CMK (cell line): ENCODE results near the gene SELENON.
A peak's percentile ranks its signal among the peaks of the same experiment; 100 is the strongest.

Experiments
- DNase-seq: peaks from one replicate; pipeline ENCODE4 v3.0.0-alpha.2; 2010; ENCODE audit warnings: low read depth

SELENON gene, protein sequence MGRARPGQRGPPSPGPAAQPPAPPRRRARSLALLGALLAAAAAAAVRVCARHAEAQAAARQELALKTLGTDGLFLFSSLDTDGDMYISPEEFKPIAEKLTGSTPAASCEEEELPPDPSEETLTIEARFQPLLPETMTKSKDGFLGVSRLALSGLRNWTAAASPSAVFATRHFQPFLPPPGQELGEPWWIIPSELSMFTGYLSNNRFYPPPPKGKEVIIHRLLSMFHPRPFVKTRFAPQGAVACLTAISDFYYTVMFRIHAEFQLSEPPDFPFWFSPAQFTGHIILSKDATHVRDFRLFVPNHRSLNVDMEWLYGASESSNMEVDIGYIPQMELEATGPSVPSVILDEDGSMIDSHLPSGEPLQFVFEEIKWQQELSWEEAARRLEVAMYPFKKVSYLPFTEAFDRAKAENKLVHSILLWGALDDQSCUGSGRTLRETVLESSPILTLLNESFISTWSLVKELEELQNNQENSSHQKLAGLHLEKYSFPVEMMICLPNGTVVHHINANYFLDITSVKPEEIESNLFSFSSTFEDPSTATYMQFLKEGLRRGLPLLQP

DNA sequence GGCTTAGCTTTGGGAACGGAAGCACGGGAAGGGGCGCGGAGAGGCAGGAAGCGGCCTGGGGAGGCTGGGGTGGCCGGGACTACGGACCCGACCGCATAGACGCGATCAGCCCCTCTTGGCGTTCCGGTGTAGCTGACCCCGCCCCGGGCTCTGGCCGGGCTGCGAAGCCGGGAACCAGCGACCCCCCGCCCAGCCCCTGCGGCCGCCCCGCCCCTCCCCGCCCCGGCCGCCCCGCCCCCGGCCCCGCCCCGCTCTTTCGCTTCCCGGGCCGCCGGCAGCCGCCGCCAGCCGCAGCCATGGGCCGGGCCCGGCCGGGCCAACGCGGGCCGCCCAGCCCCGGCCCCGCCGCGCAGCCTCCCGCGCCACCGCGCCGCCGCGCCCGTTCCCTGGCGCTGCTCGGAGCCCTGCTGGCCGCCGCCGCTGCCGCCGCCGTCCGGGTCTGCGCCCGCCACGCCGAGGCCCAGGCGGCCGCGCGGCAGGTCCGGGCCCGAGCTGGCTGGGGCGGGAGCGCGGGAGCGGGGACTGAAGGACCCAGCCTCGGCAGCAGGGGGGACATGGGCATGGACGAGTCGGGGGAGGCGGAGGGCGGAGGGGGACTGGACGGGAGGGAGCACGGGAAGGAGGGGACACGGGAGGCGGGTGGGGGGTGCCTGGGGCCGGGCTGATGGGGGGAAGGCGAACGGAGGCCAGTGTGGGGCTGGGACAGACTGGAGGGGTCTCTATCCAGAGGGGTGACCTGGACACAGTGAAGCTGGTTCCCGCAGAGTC is at the start of gene SELENON:
SELENON (plus strand) TSS at position 259 of the 768 bp plus-strand sequence; CDS start at position 297, 38 bp downstream.
- DNase-seq: peak; percentile 95

DNA sequence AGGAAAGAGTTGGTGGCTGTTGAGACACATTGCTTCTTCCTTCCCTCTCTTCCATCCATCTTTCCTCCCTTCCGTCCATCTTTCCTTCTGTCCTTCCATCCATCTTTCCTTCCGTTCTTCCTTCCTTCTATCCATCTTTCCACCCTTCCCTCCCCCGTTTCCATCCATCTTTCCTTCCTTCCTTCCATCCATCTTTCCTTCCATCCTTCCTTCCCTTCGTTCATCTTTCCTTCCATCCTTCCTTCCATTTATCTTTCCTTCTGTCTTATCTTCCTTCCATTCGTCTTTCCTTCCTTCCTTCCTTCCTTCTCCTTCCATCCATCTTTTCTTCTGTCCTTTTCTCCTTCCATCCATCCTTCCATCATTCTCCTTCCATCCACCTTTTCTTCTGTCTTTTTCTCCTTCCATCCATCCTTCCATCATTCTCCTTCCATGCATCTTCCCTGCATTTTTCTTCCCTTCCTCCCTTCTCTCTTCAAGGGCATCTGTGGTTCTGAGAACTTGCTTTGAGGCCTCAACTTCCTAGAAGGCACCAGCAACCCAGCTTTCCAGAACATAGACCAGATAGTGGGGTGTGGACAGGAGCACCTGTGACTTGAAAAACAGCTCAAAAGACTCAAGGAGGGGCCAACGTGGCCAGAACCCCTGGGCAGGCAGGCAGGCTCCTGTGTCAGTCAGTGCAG is 48.9 kb upstream of the SELENON start:
- DNase-seq: no peak

DNA sequence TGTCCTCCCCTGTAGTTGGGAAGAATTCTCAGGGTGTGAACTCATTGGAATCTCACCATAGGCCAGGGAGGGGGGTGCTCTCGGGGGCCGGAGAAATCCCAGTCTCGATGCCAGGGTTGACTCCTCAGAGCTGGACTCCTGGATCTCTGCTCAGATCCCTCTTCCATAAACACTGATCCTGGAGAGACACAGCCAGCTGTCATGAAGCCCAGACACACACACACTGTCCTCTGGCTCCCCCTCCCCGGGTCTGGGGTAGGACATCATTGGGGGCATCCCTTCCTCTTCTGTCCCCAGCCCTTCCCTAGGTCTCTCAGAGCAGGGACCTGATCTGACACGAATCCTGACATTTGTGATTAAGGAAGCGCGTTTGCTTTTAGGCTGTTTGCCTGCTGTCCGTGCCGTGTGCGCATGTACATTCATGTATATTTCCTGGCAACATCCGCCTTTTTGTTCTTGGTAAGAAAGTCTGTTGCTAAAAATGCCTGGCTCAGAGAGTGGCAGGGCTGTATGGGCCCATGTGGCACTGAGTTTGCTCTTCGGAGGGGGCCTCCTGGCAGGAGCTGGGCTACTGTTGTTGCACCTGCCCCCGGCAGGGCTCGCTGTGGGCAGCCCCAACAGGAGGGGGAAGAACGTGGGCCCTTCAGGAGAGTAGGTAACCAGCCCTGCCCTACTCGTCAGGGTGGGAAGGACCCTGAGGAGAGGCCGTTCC is 45.4 kb upstream of the SELENON start:
- no peak for DNase-seq

DNA sequence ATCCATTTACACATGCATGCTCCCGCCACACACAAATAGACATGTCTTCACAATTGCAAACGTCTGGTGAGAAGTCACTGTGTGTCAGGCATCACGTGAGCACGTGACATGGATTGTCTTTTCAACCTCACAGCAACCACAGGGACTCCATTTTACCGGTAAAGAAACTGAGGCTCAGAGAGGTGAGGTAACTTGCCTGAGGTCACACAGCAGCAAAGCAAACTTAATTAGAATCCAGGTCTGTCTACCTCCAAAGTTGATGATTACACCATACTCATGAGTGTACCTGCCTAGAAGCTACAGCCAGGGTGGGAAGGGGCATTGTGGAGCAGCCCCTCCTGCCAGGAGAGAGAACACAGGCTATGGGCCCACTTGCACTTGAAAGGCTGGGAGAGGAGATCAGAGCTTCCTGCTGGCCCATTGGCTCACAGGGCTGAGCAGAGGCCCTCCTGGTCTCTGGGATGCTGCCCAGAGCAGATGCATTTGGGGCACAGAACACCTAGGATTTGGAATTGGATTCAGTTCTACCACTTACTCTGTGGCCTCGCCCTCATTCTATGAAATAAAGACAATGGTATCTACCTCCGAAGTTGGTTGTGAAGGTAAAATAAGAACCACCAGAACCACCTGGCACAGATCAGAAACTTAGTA is 44.4 kb upstream of the SELENON start:
- no peak for DNase-seq

DNA sequence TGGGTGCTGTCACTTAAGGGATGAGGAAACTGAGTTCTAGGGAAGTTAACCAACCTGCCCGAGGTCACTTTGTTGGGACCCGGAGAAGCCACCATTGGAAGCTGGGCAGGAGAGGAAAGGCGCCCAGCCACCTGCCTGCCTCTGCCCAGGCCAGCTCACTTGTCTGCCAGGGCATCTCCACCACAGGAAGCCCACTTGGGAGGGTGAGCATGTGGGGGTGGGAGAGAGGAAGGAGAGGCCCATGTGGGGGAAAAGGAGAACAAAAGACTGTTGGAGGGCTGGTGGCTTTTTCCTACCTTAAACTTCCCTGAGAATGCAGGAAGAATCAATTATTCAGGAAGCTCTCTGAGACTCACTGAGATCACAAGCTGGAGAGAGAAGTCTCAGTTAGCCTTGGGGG is 43.8 kb upstream of the SELENON start:
- peak; percentile 56 for DNase-seq

DNA sequence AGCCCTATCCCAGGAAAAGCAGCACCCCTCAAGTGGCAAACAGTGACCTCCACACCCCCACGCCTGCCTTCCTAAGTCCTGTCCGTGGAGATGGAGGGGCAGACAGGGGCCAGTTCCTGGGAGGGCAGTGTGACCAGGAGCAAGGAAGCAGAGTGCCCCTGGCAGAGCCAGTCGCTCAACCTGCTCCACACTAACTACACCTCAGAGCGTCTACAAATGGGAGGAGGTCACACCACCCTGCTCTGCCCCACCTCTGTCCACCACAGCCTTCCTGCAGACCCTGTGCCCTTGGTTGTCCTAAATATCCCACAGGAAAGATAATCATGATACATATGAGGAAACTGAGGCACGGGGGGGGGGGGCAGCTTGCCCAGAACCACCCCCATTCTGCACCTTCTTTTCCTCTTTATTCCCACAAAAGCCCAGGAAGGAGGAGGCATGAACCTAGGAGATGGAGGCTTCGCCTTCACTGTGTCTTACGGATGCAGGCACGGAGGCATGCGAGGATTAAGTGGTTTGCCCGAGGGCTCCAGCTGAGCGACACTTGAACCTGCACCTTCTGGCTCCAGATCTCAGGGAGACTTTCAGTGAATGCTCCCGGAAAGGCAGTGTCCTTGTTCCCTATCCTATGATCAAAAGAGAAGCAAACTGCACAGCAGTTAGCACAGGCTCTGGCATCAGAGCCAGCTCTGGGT is 42.7 kb upstream of the SELENON start:
- DNase-seq: no peak

DNA sequence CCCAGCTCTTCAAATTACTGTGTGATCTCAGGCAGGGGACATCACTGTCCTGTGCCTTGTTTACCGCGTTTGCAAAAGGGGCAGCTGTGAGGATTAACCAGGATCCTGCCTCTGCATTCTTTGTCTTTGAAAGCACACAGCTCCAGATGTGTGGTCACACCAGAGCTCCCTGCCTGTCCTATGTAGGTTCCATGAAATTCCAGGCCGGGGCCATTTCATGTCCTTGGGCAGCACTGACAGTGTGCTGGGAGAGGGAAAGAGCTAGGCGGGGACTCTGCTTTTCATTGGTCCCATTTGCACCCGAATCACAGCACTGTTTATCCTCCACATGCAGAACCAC is 42.2 kb upstream of the SELENON start:
- DNase-seq: no peak

DNA sequence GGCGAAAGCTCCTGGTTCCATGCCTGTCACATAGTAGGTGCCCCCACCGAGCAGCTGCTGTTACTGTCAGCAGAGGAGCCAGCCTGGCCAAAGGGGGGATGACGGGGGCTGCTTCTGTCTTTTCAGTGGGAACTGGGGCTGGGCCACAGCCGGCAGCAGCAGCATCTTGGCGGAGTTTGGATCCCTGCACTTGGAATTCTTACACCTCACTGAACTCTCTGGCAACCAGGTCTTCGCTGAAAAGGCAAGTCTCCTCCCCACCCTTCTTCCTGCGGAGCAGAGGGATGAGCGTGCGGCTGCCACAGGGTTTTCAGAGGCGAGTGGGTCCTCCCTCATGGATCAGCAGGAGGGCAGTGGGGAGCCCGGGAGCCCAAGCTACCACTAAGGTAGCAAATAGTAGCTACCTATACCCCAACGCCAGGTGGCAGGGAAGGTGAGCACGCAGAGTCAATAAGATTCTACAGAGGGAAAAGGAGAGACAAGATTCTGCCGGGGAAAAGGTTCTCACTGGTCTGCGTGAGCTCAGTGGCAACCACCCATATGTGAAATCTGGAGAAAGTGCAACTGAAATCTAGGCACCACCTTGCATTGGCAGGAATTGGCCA is 41.4 kb upstream of the SELENON start:
- DNase-seq: no peak

DNA sequence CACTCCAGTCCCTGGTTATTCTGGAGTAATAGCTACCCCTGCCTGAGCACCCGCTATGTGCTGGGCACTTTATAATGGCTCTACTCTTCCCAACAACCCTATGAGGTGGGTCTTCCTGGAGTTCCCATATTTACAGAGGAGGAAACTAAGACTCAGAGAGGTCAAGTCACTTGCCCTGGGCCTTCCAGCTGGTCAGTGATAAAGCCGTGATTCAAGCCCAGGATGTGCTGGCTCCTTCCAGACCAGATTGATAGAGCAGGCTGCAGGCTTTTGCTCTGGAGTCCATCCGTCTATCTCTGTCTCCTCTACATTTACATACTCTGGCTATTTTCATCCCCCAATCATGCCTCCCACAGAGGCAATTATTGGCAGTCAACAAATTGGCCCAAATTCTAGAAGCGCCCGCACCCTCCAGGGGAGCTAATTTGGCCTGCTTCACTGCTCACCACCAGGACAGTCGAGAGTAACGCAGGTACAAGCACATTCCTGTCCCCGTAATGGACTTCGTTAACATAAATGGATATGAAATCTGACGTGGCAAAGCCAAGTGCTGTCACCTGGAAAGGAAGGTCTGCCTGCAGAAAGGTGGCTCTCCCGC is 39.8 kb upstream of the SELENON start:
- no peak for DNase-seq

DNA sequence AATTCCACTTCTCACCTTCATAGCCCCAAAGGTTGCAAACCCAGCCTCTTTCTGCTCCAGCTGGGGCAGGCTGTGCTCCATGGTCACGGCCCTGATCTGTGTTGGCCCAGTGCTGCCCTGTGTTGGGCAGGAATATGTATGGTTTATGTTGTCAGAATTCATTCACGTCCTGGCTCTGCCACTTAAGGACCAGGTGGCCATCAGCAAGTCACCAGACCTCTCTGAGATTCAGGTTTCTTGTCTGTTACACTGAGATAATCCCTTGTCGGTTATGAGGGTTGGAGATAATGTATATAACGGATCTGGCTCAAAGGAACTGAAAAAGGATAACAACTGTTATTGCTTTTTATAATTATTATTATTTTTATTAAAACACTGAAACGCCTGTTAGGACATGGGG is 39.1 kb upstream of the SELENON start:
- peak; percentile 55 for DNase-seq

DNA sequence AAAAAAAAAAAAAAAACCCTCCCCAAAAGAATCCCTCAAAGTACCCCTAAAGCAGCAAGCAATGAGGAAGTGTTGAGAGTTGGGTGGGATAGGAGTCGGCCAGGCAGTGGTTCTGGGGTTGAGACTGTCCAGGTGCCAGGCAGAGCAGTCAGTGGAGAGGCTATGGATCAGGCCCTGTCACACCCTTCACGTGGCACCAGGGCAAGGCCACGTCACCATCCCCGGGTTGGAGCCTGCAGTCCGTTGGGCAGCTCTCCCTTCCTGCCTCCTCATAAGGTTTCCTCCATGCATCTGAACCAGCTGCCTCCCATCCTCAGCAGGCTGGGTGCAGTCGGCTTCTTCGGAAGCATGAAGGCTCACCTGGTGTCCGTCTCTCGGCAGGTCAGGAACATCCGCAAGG is 36.5 kb upstream of the SELENON start:
- no peak for DNase-seq

DNA sequence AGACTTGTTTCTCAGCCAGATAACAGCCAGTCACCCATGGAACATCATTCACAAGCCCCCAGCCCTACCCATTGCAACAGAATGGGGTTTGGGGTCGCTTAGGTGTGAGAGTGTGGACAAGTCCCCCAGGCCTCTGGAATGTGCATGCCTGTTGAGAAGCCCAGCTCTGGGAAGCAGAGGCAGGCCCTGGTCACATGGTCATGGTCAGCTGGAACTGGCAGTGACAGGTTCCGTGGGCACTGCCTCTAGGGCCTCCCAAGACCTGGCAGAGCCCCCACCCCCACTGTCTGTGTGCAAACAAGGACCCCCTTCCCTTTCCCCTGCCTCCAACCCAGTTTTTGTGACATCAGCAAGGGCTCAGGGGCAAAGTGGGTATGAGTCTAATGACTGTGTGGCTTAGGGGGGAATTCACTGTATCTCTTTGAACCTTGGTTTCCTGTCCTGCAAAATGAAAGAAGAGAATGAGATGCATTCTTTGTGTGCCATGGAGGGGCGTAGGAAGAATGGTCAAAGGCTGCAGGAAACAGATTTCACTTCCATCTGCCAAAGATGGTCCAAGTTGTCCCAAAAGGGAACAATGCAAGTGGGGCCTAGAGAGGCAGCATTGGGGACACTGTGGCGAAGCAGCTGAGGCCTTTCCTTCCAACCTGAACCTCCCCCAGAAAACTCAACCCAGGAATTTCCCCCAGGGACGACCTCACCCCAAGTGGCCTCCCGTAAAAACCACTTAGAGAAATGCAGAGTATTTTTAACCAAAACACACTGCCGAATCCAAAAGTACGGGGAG is 34.7 kb upstream of the SELENON start:
- DNase-seq: peak; percentile 36

DNA sequence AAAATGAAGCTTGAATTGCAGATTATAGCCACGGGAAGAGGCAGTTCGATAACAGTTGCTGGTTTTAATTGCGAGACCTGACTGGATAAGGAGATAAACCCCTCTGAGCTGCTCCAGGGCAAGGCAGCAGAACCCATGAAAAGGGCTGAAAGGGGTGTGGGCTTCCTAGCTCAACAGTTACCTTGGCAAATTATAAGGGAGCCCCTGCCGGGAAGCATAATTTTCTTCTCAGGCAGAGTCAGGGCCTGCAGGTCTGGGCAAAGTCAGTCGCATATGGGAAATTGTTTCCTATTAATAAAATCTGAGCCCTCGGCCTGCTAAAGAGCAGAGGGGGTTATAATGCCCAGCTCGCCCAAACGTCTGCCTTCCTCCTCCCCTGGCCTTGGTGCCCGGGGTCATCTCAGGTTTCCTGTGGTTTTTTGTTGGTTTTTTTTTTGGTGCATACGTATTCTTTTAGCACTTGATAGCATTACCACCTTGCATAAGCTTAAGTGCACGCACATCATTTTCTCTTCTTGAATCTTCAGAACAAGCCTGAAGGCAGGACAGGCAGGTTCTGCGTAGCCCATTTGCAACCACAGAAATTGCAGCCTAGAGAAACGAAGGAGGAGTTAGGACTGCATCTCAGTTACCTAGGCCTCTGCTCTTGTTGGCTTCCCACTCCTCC is 33.9 kb upstream of the SELENON start:
- no peak for DNase-seq

DNA sequence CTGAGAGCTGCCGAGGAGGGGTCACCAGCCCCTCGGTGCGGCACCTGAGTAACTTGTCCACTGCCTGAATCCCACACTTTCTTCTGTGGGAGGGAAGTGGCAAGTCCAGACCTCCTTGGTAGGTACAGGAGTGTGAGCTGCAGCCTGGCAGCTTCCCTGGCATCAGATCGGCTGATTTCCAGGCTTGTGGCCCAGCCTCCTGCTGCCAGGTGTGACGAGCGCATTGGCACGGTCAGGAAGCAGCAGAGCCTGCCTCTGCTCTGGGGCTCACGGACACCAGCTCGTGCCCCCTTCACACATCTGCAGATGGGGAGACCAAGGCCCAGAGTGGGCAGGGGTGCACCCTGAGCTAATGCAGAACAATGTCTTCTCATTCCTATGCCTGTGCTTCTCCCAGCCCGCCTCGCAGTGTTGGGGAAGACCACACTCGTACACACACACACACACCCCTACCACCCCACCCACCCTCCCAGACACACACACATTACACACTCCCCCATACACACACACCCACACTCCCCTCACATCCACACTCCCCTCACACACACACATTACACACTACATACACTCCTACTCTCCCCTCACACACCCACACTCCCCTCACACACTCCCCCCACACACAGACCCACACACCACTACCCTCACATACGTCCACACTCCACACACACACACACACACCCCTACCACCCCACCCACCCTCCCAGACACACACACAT is 33.1 kb upstream of the SELENON start:
- no peak for DNase-seq

DNA sequence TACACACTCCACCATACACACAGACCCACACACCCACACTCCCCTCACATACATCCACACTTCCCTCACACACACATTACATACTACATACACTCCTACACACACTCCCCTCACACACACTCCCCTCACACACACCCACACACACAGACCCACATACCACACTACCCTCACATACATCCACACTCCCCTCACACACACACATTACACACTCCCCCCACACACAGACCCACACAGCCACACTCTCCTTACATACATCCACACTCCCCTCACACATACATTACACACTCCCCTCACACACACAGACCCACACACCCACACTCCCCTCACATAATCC is 32.6 kb upstream of the SELENON start:
- DNase-seq: no peak

DNA sequence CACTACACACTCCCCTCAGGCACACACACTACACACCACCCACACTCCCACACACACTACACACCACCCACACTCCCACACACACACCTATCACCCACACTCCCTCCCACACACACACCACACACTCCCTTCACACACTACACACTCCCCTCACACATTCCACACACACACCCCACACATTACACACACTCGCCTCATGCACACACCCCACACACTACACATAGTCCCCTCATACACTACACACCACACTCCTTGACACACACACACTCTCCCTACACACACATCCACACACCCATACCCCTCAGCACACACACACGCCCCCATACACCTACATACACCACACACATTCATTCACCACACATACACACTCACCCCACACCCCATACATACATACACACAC is 31.0 kb upstream of the SELENON start:
- no peak for DNase-seq

DNA sequence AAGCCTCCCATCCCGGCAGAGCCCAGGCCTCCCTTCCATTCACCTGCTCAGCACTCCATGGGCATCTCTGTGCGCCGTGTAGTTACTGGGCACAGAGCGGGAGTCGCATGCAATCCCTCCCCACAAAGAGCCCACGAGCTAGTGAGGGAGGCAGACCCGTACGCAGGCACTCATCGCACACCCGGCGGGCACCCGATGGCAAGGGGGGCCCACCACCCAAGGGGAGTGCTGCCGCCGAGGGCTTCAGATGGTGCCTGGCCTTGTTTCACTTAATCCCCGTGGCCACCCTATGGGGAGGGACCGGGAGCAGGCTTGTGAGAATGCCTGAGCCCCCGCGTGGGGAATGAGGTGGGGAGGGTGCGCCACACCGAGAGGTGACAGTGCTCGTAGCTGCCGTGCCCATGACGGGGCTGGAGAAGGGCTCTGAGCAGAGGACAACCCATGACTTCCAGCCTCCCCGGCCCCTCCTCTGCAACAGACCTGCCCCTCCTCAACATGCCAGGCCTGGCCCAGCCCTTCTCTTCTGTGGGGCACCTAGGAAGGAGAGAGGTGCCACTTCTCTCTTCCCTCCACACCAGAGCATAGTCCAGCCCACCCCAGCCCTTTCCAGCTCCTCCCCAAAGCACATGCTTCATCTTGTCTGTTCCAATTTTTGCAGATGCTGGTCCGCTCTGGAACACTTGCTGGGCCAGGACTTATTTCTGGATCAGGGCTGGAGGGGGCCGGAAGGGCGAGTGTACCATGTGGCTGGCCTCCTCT is 30.2 kb upstream of the SELENON start:
- DNase-seq: no peak
